ENCODE measurements around the gene RAP1GAP2.

Gene RAP1GAP2

GRCh38 chr17:2965621-2966595 is 169.7 kb downstream of the RAP1GAP2 start:
- ATAC-seq, result peak; percentile 96
- TF ChIP-seq ZNF8 (CRISPR knock-in tag; IDR thresholded peaks at IDR 0.05) (peak; percentile 41; the same call in 1 of the 2 replicates), PPARA (CRISPR knock-in tag; IDR thresholded peaks at IDR 0.05; ENCODE audit: borderline replicate concordance) (no peak), PATZ1 (CRISPR knock-in tag; IDR thresholded peaks at IDR 0.05; ENCODE audit: borderline replicate concordance) (no peak), GLIS3 (CRISPR knock-in tag; IDR thresholded peaks at IDR 0.05) (no peak), CSDC2 (CRISPR knock-in tag; IDR thresholded peaks at IDR 0.05) (peak; percentile 43; the same call in 1 of the 2 replicates), CREB5 (CRISPR knock-in tag; IDR thresholded peaks at IDR 0.05; ENCODE audit: low read depth) (no peak), TOX (CRISPR knock-in tag; IDR thresholded peaks at IDR 0.05; ENCODE audit: borderline replicate concordance) (no peak), ZFP30 (CRISPR knock-in tag; IDR thresholded peaks at IDR 0.05) (no peak), OSR1 (CRISPR knock-in tag; IDR thresholded peaks at IDR 0.05) (no peak), ISL1 (CRISPR knock-in tag; IDR thresholded peaks at IDR 0.05) (peak; percentile 30; the same call in 1 of the 2 replicates), POU6F1 (CRISPR knock-in tag; IDR thresholded peaks at IDR 0.05; ENCODE audit: borderline replicate concordance, low read depth) (no peak), ZFP3 (CRISPR knock-in tag; IDR thresholded peaks at IDR 0.05) (peak; percentile 47; the same call in 1 of the 2 replicates), SNAI2 (CRISPR knock-in tag; IDR thresholded peaks at IDR 0.05) (no peak), TCF4 (CRISPR knock-in tag; IDR thresholded peaks at IDR 0.05; ENCODE audit: borderline replicate concordance) (peak; percentile 37; the same call in 1 of the 2 replicates), ZC3H10 (CRISPR knock-in tag; IDR thresholded peaks at IDR 0.05) (no peak), BACH2 (CRISPR knock-in tag; IDR thresholded peaks at IDR 0.05; ENCODE audit: borderline replicate concordance) (no peak), ESRRG (CRISPR knock-in tag; IDR thresholded peaks at IDR 0.05) (no peak), TSHZ2 (CRISPR knock-in tag; IDR thresholded peaks at IDR 0.05) (0 out of 2 replicates have a peak, but pooled peaks have one; percentile 29), RARB (CRISPR knock-in tag; IDR thresholded peaks at IDR 0.05) (no peak), ZNF565 (CRISPR knock-in tag; conservative IDR thresholded peaks at IDR 0.05; ENCODE audit: low read depth) (no peak), CSRNP3 (CRISPR knock-in tag; IDR thresholded peaks at IDR 0.05) (no peak), ARNTL (CRISPR knock-in tag; IDR thresholded peaks at IDR 0.05; ENCODE audit: borderline replicate concordance, low read depth) (no peak), ZNF70 (CRISPR knock-in tag; IDR thresholded peaks at IDR 0.05) (no peak)

- no peak for ATAC-seq
- TF ChIP-seq ZFP3 (CRISPR knock-in tag; IDR thresholded peaks at IDR 0.05) (0 out of 2 replicates have a peak, but pooled peaks have one; percentile 14), TCF4 (CRISPR knock-in tag; IDR thresholded peaks at IDR 0.05; ENCODE audit: borderline replicate concordance) (peak; percentile 38; the same call in 1 of the 2 replicates), ESRRG (CRISPR knock-in tag; IDR thresholded peaks at IDR 0.05) (no peak), ISL1 (CRISPR knock-in tag; IDR thresholded peaks at IDR 0.05) (peak; percentile 26; the same call in 1 of the 2 replicates), TSHZ2 (CRISPR knock-in tag; IDR thresholded peaks at IDR 0.05) (peak; percentile 44; the same call in 1 of the 2 replicates), SNAI2 (CRISPR knock-in tag; IDR thresholded peaks at IDR 0.05) (peak; percentile 66; the same call in 1 of the 2 replicates), ZNF8 (CRISPR knock-in tag; IDR thresholded peaks at IDR 0.05) (no peak), TOX (CRISPR knock-in tag; IDR thresholded peaks at IDR 0.05; ENCODE audit: borderline replicate concordance) (no peak)
Measured at GRCh38 chr17:2967515-2967914, 171.3 kb downstream of the RAP1GAP2 start.
